ENCODE results near the gene PDE4D.

GRCh38 chr5:59238126-59238902, 655.2 kb downstream of the PDE4D start:
- TF ChIP-seq EZH2 (IDR thresholded peaks at IDR 0.05; ENCODE audit: borderline replicate concordance, insufficient read depth, low read depth, low read length, poor library complexity, severe bottlenecking), result no peak
- TF ChIP-seq CTCF (IDR thresholded peaks at IDR 0.05), result no peak
